DMS 273 treated with DMSO at 0.1 percent for 48 hours (cell line): ENCODE measurements around the gene MPPED2.

ENCODE experiments used
- DNase-seq: peaks from one replicate; lab custom pipeline; 2025; lab: John Stamatoyannopoulos, UW

Gene MPPED2

GRCh38 chr11:30453705-30454104, 132.4 kb downstream of the MPPED2 start:
- DNase-seq, result no peak

GRCh38 chr11:30452842-30453241, 133.3 kb downstream of the MPPED2 start:
- DNase-seq, result no peak

DNA sequence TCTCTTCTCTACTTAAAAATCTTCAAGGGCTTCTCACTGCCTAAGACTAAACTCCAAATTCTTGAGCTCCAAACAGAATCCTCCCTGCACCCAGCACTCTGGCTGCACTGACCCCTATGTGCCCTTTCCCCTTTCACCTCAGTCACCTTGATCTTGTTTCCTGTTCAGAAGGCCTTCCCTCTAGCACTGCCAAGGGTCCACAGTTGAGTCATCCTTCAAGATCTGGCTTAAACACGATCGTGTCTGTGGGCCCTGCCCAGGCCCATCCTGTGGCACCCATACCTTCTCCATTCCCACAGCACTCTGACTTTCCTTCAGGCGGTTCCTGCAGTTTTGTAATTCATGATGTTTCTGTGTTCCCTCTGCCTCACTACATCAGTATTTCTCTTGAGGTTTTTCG, 134.0 kb downstream of the MPPED2 start:
- DNase-seq, result no peak

DNA sequence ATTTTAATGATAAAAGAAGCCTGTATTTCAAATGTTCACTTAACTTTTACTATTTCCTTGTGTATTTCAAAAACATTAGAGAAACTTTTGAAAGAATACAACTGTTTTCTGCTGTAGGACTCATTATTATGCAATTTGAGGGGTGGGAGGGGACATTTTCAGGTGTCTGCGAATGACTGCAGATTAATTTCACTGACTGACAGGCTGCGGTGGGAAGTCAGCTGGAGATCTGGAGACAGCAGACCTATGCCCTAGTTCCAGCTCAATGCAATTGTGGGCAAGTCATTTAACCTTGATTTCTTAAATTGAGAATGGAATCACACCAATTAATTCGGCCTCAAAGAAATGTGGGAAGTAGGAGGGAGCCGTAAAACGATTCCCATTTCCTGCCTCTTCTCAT, 134.5 kb downstream of the MPPED2 start:
- no peak for DNase-seq

GRCh38 chr11:30451167-30451566, 135.0 kb downstream of the MPPED2 start:
- no peak for DNase-seq

DNA sequence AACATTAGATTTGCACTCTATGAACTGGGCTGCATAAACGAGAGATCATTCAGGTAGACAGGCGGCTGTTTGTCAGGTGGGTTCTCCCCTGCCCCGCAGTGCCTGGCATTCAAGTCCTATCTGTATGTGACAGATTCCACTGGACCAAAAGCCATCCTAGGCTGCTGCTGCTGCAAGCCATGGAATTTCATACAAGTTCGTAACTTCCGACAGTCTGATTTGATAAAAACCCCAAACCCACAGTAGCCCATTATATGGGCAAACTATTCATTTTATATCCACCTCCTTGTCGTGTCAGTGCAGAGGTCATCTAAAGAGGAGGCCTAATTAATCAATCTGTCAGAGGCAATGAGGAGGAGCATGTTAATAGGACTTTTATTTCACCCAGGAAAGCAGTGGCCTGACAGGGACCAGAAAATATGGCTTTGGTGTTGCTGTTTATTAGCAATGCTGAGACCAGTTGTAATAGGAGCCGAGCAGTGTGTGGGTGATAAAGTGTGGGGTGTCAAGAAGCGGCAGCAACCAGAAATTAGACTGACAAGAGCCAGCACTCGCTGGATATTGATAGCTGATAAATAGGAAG, 139.0 kb downstream of the MPPED2 start:
- no peak for DNase-seq

DNA sequence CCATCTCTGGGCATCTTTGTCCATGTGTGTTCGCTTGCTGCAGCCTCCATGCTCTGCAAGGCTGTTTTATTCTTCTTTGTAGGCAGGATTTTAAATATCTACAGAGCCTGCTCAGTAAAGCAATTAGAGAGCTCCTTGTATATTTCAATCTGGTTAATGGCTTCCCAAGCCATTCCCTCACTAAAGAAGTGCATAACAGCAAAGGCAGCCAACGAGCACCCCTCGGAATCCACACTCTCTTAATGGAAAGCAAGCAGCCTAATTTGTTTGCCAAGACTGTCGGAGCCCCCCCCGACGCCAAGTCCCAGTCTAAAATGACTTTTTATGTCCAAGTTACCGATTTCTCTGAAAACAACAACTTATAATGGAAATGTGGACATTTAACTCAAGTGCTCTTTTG, 139.6 kb downstream of the MPPED2 start:
- no peak for DNase-seq

DNA sequence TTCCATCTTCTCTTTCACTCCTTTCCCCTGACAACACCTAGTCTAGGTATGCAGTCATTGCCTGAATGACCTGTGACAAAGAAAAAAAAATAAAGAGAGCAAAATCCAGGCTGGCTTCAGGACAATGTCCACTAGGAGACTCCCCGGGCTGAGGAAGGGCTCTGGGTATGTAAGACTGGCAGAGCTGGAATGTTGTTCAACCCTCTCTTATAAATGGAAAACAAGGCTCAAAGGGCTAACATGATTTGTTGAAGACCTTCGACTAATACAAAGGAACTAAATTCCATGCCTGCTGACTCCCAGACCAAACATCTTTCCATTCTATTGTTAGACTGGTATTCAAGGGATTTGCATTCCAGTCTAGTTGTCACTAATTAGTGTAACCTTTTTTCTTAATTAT, 141.1 kb downstream of the MPPED2 start:
- no peak for DNase-seq

GRCh38 chr11:30440510-30440909, 145.6 kb downstream of the MPPED2 start:
- DNase-seq, result no peak

DNA sequence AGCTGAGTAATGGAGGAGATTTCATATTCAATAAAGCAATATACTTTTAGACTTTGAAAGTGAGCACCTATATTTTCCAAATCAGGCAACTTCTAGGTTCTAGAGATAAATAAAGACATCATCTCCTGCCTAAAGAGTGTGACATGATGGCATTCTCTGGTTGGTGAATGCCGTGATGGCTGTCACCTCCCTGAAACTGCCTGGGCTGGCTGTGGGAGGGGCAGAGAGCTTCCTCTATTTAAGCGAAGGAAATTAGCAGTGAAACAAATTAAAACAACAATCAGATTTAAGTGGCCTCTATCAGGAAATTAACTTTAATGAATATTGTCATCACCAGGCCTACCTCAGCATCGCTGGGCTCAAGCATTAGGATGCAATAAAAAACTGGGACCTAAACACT, 149.4 kb downstream of the MPPED2 start:
- no peak for DNase-seq

DNA sequence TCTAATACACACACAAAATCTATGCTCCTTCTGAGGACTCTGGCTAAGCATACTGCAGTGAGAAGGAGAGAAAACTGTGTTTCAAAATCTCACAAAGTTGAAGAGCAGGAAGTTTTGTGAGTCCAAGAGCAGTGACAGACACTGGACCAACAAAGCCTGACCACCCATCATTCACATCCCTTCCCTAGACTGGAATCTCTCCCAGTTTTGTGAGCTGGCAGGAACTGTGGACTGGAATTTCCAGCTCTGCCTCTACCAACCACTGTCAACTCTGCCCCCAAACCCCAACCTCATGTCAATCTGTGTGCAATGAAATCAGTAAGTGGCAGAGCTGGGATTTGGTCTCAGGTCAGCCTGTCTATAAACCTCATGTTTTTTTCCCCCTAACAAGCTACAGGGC, 150.7 kb downstream of the MPPED2 start:
- no peak for DNase-seq

DNA sequence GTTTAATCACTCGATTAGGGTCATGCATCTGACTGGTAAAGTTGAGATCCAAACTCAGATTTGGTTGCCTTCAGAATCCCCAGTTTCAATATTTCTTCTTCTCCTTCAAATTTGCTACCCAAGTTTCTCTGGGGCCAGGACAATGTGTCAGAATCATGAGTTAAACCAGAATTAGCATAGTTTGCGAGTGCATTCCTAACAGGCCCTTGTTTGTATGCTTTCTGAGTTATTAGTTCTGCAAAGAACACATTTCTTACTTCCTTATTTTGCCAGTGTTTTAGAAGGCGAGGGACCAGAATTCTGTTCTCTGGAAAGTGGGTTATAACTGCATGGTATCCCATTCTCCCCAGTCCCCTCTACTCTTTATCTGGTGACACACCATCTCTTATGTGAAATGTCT, 151.3 kb downstream of the MPPED2 start:
- DNase-seq, result no peak

GRCh38 chr11:30433831-30434230, 152.3 kb downstream of the MPPED2 start:
- no peak for DNase-seq

GRCh38 chr11:30432716-30433115, 153.4 kb downstream of the MPPED2 start:
- DNase-seq, result no peak

- DNase-seq, result no peak
Measured at GRCh38 chr11:30432178-30432577, 154.0 kb downstream of the MPPED2 start.

GRCh38 chr11:30431127-30431814, 154.9 kb downstream of the MPPED2 start:
- DNase-seq, result no peak

GRCh38 chr11:30429550-30429949, 156.6 kb downstream of the MPPED2 start:
- no peak for DNase-seq

GRCh38 chr11:30426781-30427180, 159.4 kb downstream of the MPPED2 start:
- no peak for DNase-seq

GRCh38 chr11:30424844-30425243, 161.3 kb downstream of the MPPED2 start:
- DNase-seq, result no peak

DNA sequence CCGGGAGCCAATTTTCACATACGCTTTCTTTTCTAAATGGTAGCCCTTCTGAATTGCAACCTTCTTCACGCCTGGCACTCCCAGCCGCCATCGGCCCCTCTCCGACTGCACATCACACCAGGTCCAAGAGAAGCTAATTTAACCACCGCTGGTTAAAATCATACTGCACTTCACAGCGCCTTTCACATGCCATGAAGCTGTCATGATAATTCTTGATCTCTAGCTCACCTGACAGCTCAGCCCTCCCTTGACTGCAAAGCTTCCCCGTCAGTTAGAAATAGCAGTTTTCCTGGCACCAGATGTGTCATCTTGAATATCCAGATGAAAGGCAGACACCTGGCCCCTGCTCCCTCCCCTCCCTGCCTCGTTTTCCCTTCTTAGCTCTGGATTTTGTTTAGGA, 161.8 kb downstream of the MPPED2 start:
- no peak for DNase-seq

DNA sequence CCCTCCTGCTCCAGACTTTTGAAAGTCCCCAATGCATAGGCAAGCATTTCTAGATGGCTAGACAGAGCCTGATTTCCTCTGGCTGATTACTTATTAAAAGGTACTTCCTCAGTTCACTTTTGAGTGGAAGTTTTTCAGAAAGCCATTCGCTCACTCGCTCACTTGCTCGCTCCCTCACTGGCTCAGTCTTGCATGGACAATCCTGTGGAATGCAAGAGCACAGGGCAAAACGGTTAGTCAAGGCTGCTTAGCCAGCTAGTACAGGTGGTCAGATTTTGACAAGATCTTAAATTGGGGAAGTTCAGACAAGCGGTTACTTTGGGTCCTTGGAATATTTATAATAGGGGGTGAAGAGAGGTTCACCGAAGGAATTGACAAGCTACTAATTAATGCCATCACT, 162.3 kb downstream of the MPPED2 start:
- no peak for DNase-seq

DNA sequence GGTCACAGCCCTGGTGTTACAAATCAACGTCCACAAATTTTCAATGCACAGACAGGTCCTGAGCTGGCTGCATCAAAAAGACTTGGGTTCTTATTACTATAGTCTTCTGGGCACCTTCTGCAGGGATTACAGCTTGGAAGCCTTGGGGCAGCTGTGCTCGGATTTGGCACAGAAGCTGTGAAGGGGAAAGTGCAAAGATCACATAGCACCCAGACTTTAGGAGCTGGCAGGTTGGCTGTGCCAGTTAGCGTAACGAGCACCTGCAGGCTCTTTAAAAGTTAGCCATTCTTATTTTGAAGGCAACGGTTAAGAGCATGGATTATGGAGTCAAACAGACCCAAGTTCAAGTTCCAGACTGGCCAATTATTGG, 162.9 kb downstream of the MPPED2 start:
- DNase-seq, result no peak

DNA sequence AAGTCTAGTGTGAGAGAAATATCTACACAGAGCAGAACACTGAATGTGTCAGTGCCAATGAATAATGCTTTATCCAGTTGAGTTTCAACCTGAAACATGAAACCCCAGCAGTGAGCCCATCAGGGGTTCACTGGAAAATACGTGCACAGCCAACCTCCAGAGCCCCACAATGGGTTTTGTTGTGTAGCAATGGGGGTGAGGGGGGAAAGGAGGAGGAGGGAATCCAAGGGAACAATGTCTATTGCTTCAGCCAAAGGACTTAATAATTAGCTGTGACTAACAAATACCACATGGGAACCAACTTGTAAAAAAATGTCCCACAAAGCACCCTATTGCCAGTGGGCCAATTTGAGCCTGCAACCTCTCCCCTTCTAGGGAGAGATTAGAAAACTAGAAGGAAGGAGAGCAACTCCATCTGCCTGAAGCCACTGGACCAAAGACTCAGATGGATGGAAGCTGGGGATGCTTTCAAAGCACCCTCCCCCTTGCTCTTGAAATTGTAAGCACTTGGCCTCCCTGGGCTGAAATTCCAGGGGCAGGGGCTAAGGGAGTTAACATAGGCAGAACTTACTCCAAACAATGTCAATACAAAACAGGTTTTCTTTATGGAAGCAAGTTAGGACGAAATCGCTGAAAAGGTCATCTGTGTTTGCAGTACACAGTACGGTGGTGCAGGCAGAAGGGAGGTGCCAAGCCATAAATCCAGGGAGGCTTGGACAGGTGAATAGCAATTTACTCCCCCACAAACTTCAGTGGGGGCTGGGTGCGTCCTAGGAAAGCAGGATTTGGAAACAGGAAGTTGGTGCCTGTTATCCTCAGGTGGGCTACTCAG, 163.5 kb downstream of the MPPED2 start:
- DNase-seq, result no peak
